PC-3 (cell line): Measurements from ENCODE around the gene TNNI3.

Source experiments
- EZH2phosphoT487 ChIP-seq: fragments of 300-600 bp; sonication (generic); IDR thresholded peaks from 2 replicates; pipeline ENCODE4 v1.6.1; 2018; ENCODE audit warnings: mild to moderate bottlenecking, antibody characterized with exemption, low read length, borderline replicate concordance
- TF ChIP-seq, protein P1 (sequence below): fragments of 300-600 bp; sonication (generic); conservative IDR thresholded peaks from 2 replicates; pipeline ENCODE4 v1.5.1; 2017; ENCODE audit warnings: antibody characterized with exemption, low read depth, mild to moderate bottlenecking, low read length

DNA sequence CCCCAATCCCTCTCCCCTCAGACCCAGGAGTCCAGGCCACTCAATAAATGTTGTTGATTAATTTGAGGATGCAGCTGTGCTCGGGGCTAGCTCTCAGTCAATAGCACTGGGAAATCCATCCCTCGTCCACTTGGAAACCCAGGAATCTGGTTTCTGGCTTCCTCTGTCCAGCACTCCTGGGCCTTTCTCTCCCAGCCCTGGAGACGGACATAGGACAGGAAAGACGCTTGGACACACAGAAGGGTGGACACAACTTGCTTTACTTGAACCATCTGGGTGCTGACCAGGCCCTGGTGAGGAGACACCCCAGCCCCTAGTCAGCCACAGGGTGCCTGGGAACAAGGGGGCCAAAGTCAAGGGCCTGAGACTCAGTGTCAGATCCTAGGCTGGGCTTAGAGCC lies 891 bp upstream of the TNNI3 start:
- TF ChIP-seq, protein P1, sequence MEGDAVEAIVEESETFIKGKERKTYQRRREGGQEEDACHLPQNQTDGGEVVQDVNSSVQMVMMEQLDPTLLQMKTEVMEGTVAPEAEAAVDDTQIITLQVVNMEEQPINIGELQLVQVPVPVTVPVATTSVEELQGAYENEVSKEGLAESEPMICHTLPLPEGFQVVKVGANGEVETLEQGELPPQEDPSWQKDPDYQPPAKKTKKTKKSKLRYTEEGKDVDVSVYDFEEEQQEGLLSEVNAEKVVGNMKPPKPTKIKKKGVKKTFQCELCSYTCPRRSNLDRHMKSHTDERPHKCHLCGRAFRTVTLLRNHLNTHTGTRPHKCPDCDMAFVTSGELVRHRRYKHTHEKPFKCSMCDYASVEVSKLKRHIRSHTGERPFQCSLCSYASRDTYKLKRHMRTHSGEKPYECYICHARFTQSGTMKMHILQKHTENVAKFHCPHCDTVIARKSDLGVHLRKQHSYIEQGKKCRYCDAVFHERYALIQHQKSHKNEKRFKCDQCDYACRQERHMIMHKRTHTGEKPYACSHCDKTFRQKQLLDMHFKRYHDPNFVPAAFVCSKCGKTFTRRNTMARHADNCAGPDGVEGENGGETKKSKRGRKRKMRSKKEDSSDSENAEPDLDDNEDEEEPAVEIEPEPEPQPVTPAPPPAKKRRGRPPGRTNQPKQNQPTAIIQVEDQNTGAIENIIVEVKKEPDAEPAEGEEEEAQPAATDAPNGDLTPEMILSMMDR = no peak
- no peak for TF ChIP-seq EZH2phosphoT487
